ENCODE measurements around the gene RPL37A.

Gene RPL37A

DNA sequence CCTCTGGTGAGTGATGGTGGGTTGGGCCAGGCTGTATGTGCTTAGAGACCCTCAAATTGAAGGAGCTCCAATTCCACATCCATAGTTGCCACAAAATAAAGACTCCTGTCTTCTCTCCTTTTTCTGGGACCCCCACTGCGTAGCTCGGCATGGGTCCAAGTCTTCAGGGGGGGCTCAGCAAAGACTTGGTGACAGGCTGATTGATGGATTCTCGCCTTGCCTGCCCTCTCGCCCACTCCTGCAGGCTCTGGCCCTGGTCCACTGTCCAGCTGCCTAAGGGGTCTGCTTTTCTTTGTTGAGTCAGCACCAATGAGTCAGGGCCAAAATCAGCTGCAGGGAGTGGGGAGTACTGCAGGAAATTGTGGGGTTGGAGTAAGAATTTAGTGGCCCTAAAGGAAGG lies 21.5 kb downstream of the RPL37A start:
- Histone ChIP-seq H3K9me3 (ENCODE audit: insufficient read depth, low read length) (no peaks in the 10 kb centered on the region), H3K27me3 (ENCODE audit: low read depth, low read length) (no peaks in the 10 kb centered on the region), H4K20me1 (ENCODE audit: insufficient read depth, low read length) (no peaks in the 10 kb centered on the region), H3K4me2 (ENCODE audit: low read length) (no peak overlapping the region), H3K9ac (ENCODE audit: low read length) (no peak overlapping the region), H3K4me1 (ENCODE audit: low read length) (no peaks in the 10 kb centered on the region), H2AFZ (ENCODE audit: low read depth, low read length) (no peak overlapping the region), H3K36me3 (replicated peaks; ENCODE audit: low read depth, low read length) (no peaks in the 10 kb centered on the region), H3K79me2 (ENCODE audit: low read length) (no peaks in the 10 kb centered on the region), H3K4me3 (ENCODE audit: low read length) (no peak overlapping the region), H3K27ac (ENCODE audit: low read length) (no peak overlapping the region)
- no peak for TF ChIP-seq EZH2phosphoT487 (IDR thresholded peaks at IDR 0.05; ENCODE audit: low read depth)
- TF ChIP-seq, protein P1, sequence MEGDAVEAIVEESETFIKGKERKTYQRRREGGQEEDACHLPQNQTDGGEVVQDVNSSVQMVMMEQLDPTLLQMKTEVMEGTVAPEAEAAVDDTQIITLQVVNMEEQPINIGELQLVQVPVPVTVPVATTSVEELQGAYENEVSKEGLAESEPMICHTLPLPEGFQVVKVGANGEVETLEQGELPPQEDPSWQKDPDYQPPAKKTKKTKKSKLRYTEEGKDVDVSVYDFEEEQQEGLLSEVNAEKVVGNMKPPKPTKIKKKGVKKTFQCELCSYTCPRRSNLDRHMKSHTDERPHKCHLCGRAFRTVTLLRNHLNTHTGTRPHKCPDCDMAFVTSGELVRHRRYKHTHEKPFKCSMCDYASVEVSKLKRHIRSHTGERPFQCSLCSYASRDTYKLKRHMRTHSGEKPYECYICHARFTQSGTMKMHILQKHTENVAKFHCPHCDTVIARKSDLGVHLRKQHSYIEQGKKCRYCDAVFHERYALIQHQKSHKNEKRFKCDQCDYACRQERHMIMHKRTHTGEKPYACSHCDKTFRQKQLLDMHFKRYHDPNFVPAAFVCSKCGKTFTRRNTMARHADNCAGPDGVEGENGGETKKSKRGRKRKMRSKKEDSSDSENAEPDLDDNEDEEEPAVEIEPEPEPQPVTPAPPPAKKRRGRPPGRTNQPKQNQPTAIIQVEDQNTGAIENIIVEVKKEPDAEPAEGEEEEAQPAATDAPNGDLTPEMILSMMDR (IDR thresholded peaks at IDR 0.05; ENCODE audit: low read depth, low read length) = no peak

- H3K27ac ChIP-seq (ENCODE audit: low read length) = no peak overlapping the region
- H2AFZ ChIP-seq (ENCODE audit: low read depth, low read length) = no peak overlapping the region
- TF ChIP-seq, protein P1 (IDR thresholded peaks at IDR 0.05; ENCODE audit: low read depth, low read length) = no peak
- TF ChIP-seq EZH2phosphoT487 (IDR thresholded peaks at IDR 0.05; ENCODE audit: low read depth) = no peak
- no peaks in the 10 kb centered on the region for H3K36me3 ChIP-seq (replicated peaks; ENCODE audit: low read depth, low read length)
- H3K79me2 ChIP-seq (ENCODE audit: low read length) = no peaks in the 10 kb centered on the region
- no peak overlapping the region for H3K4me3 ChIP-seq (ENCODE audit: low read length)
- no peaks in the 10 kb centered on the region for H3K27me3 ChIP-seq (ENCODE audit: low read depth, low read length)
- no peaks in the 10 kb centered on the region for H3K4me1 ChIP-seq (ENCODE audit: low read length)
- H4K20me1 ChIP-seq (ENCODE audit: insufficient read depth, low read length) = no peaks in the 10 kb centered on the region
- H3K9me3 ChIP-seq (ENCODE audit: insufficient read depth, low read length) = no peaks in the 10 kb centered on the region
- no peak overlapping the region for H3K4me2 ChIP-seq (ENCODE audit: low read length)
- no peak overlapping the region for H3K9ac ChIP-seq (ENCODE audit: low read length)
Measured at GRCh38 chr2:216522892-216523502, 24.4 kb downstream of the RPL37A start.

DNA sequence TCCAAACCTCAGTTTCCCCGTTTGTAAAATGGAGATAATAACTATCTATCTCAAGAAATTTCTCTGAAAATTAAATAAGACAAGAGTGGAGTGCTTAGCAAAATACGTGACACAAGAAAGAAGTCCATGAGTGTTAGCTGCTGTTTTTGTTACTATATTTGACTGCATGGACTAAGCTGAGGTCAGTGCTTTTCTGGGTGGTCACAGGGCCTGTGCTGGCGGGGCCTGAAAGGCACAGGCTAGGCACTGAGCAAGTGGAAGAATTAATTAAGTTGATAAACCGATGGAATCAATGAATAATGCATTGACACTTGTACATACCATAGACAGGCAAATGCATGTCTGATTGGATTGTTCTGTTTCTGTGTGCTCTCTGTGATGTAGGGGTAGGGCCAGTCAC lies 27.3 kb downstream of the RPL37A start:
- no peaks in the 10 kb centered on the region for H4K20me1 ChIP-seq (ENCODE audit: insufficient read depth, low read length)
- H3K4me3 ChIP-seq (ENCODE audit: low read length) = no peak overlapping the region
- no peaks in the 10 kb centered on the region for H3K4me1 ChIP-seq (ENCODE audit: low read length)
- H3K79me2 ChIP-seq (ENCODE audit: low read length) = no peaks in the 10 kb centered on the region
- no peak overlapping the region for H2AFZ ChIP-seq (ENCODE audit: low read depth, low read length)
- no peaks in the 10 kb centered on the region for H3K27me3 ChIP-seq (ENCODE audit: low read depth, low read length)
- no peak overlapping the region for H3K27ac ChIP-seq (ENCODE audit: low read length)
- H3K9ac ChIP-seq (ENCODE audit: low read length) = no peak overlapping the region
- no peak overlapping the region for H3K4me2 ChIP-seq (ENCODE audit: low read length)
- TF ChIP-seq EZH2phosphoT487 (IDR thresholded peaks at IDR 0.05; ENCODE audit: low read depth) = no peak
- TF ChIP-seq, protein P1 (IDR thresholded peaks at IDR 0.05; ENCODE audit: low read depth, low read length) = no peak
- no peaks in the 10 kb centered on the region for H3K36me3 ChIP-seq (replicated peaks; ENCODE audit: low read depth, low read length)
- no peaks in the 10 kb centered on the region for H3K9me3 ChIP-seq (ENCODE audit: insufficient read depth, low read length)

- Histone ChIP-seq H2AFZ (ENCODE audit: low read depth, low read length) (no peak overlapping the region), H3K36me3 (replicated peaks; ENCODE audit: low read depth, low read length) (no peaks in the 10 kb centered on the region), H3K4me1 (ENCODE audit: low read length) (no peaks in the 10 kb centered on the region), H3K79me2 (ENCODE audit: low read length) (no peaks in the 10 kb centered on the region), H3K4me2 (ENCODE audit: low read length) (no peak overlapping the region), H4K20me1 (ENCODE audit: insufficient read depth, low read length) (no peaks in the 10 kb centered on the region), H3K27me3 (ENCODE audit: low read depth, low read length) (no peaks in the 10 kb centered on the region), H3K9me3 (ENCODE audit: insufficient read depth, low read length) (no peaks in the 10 kb centered on the region), H3K9ac (ENCODE audit: low read length) (no peak overlapping the region), H3K27ac (ENCODE audit: low read length) (no peak overlapping the region), H3K4me3 (ENCODE audit: low read length) (no peak overlapping the region)
- TF ChIP-seq EZH2phosphoT487 (IDR thresholded peaks at IDR 0.05; ENCODE audit: low read depth) = no peak
- TF ChIP-seq, protein P1 (IDR thresholded peaks at IDR 0.05; ENCODE audit: low read depth, low read length) = no peak
Measured at GRCh38 chr2:216526939-216527338, 28.3 kb downstream of the RPL37A start.
